CD4-positive, alpha-beta T cell treated with Interleukin-6 for 4 hours (primary cell): ENCODE data around the gene DNAJB1.
"Not testable (repeated sequence)": the region's sequence is repeated elsewhere in the genome, so short reads cannot be mapped to it uniquely, and the experiment has no call there.

Experiments
- DNase-seq: peaks from one replicate; pipeline ENCODE4 v3.0.0-alpha.2; 2020; ENCODE audit warnings: mixed read lengths

The DNAJB1 gene

DNA sequence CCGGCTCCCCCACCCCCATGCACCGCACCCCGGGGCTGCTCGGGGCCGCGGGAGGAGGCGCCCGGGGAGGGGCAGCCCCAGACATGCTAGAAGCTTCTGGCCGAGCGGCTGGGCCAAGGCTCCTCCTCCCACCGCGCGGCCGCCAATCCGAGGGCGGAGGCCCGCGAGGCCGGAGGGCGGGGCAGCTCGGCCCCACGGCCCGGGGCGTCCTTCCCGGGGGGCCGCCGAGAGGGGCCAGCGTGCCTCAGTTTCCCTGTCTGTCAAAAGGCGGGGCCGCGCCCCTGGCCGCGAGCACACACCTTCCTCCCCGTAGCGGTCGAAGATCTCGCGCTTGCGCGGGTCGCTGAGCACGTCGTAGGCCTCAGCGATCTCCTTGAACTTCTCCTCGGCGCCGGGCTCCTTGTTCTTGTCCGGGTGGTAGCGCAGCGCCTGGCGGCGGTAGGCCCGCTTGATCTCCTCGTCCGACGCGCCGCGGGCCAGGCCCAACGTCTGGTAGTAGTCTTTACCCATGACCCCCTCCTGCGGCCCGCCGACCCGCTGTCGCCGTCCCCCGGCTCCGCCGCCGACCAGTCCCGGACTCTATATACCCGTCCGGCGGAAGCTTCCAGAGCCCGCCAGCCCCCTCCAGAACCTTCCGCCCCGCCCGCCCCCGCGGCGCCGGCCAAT is at the start of gene DNAJB1:
Gene DNAJB1 (minus strand): TSS at position 558 of the 666 bp plus-strand sequence. CDS start 48 bp downstream, at position 510.
- DNase-seq, result peak; percentile 72

DNA sequence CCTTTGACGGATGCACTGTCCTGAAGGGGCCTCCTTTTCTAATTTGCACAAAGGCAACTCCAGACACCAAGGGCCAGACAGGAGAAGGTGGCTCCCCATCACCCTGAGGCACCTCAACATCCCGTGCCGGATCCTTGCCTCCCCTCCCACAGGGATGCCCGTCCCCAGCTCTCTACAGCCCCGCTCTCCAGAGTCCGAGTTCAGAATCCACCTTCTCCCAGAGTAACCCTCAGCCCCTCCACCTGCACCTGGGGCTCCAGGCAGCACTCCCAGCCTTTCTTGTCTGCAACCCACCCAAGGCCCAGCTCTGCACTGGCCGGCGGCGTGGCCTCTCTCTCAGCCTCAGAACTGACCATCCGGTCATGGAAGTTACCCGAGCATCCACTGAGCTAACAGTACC is 48.9 kb upstream of the DNAJB1 start:
- DNase-seq, result no peak

DNA sequence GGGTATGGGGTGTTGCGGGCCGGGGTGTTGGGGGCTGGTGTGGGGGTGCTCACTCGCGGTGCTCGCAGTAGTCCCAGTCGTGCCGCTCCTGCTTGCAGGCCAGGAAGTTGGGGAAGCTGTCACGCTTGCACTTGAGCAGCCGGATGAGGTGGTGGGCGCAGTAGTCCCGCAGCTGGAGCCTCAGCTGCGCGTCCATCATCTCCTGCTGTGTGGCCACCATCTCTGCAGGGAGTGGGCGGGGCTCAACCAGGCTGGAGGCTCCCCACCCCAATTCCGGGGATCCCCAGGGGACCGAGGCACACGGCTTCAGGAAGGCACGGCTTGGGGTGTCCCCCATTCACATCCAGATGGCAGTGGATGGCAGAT is 48.5 kb upstream of the DNAJB1 start:
- DNase-seq, result no peak

DNA sequence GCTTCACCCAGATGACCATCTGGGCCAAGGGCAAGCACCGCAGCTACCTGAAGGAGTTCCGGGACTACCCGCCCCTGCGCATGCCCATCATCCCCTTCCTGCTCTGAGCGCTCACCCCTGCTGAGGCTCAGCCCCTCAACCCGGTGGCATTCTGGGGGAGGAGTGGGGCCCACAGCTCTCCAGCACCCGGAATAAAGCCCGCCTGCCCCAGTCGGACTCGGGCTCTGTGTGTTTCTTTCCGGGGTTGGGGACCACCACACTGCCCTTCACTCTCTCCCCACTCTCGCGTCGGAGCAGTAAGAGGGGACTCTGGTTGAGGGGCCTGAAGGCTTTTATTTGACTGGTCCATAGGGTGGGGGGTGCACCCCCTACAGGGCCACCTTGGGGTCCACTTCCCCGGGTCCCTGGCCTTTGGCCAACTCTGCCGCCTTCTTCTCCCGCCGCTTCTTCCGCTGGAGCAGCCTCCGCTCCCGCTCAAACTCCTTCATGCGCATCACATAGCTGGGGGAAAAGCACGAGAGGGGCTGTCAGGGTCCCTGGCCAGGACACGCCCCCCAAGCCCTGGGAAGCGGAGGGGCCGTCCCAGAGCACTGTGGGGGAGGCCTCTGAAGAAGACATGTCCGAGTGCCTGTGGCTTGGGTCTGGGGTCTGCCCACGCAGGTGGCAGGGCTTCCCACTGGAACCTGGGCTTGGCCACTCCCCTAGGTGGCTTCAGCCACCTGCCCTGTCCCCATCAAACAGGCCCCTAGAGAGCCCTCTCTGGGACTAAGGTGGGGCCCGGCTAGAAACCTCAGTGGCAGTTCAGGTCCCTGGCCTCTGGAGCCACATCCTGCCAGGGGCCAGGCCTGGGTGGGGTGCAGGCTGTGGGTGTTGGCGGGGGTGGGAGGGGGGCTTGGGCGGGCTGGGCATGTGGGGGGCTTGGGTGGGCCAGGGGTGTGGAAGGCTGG is 47.8 kb upstream of the DNAJB1 start:
- no peak for DNase-seq

DNA sequence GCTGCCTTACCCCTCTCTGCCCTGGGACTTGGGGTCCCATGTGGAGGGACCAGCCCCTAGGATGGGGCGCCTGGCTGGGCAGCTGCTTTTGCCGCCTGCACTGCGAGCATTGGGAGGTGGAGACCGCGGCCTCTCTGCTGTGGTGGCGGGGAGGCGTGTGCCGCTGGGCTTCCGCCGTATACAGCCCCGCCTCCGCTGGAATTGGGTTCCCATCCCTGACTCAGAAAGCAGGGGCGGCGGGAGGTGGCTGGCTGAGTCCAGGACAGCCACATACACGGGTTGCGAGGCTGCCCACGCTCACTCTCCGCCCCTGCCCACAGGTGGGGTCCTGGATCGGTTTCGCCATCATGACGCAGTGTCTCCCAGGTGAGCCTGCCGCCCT is 47.1 kb upstream of the DNAJB1 start:
- DNase-seq, result no peak

DNA sequence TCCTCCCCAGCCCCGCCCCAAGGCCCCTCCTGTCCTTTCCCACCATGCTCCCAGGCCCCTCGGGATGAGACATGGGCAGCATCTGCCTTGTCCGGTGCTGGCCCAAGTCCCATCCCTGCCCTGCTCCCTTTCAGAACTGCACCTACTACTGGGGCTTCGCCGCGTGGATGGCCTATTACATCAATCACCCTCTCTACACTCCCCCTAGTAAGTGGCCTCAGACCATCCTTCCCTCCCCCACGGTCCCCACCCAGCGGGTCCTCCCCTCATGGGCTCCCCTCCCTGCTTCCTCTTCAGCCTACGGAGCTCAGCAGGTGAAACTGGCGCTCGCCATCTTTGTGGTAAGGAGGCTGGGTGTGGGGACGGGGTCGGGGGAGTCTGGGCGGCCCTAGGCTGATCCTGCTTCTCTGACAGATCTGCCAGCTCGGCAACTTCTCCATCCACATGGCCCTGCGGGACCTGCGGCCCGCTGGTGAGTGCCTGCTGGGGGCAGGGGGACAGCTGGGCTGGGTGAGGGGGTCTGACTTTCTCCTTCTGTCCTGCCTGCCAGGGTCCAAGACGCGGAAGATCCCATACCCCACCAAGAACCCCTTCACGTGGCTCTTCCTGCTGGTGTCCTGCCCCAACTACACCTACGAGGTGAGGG is 46.6 kb upstream of the DNAJB1 start:
- not testable (repeated sequence) for DNase-seq

DNA sequence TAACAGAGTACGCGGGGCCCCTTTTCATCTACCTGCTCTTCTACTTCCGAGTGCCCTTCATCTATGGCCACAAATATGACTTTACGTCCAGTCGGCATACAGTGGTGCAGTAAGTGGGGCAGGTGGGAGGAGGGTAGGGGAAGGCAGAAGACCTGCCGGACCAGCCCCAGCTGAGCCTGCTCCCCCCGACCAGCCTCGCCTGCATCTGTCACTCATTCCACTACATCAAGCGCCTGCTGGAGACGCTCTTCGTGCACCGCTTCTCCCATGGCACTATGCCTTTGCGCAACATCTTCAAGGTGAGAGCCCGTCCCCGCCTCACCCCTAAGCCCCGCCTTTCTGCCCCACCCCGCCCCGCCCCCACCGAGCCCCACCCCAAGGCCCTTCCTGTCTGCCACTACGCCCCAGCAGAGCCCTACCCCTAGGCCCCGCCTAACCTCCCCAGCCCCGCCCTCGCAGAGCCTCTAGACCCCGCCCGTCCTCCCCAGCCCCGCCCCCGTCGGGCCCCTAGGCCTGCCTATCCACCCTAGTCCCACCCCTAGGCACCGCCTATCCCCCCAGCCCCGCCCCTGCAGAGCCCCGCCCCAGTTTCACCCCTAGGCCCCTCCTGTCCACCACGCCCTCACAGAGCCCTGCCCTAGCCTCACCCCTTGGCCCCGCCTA is 45.9 kb upstream of the DNAJB1 start:
- DNase-seq, result peak; percentile 24

DNA sequence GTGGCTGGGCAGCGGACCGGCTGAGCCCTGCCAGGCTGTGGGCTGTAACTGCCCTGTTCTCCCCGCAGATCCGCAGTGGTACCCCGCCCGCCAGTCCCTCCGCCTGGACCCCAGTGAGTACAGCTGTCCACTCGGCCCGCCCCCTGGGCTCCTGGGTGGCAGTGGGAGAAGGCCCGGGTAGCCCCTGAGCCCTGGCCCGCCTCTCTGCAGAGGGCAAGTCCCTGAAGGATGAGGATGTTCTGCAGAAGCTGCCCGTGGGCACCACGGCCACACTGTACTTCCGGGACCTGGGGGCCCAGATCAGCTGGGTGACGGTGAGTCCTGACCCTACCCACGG is 45.4 kb upstream of the DNAJB1 start:
- no peak for DNase-seq

DNA sequence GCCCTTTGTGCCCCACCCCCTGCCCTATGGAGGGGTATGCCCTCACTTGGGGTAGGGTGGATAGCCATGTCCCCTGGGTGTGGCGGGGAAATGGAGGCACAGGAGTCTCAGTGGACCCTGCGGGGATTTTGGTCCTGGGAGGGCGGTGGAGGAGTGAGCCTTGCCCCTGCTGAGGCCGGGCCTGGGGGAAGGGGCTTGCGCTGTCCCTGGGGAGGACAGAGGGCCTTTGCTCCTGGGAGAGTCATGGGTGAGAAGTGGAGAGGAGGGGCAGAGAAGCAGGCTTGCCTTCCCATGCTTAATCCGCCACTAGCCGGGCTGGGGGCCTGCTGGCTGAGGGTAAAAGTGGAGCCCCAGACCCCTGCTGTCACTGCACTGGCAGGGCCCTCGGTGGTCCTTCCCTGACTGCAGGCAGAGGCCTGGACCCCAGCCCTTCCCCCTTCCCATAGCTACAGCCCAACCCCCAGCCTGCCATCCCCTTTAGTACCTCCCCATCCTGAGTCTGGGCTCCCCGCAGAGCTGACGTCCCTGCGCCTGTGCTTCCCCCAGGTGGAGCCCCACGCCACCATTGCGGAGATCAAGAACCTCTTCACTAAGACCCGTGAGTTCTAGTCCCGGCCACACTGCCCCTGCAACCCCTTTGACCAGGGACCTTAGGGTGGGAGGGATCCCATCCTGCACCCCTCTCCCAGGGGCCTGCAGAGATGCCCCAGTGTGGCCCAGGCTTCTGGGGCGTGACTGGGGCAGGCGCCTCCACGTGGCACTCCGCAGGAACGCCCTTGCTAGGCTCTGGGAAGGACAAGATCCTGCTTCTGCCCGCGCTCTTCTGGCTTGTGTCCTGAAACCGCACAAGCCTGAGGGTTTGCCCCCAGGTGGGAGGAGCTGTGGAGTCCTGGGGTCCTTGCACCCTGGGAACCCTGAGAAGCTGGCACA is 44.7 kb upstream of the DNAJB1 start:
- no peak for DNase-seq

DNA sequence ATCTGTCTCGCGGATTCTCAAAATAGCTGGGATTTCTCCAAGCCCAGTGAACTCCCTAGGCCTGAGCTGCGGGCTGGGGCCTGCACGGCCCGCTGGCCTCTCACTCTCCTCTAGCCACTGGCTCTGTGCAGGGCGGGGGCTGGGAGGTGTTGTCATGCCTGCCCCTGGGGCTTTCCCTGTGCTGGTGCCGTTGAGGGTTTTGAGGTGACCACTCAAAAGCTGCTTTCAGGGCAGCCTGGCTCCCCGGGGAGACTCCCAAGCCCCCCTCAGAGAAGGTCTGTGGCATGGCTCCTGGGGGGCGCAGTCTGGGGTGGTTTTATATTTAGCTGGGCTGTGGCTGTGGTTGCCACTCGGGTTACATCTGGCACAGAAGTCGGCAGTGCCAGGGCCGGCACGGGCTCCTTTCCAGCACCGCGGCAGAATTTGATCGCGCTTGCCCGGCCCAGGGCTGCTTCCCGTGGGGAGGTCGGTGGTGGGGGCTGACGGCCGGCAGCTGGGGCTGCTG is 43.7 kb upstream of the DNAJB1 start:
- no peak for DNase-seq

DNA sequence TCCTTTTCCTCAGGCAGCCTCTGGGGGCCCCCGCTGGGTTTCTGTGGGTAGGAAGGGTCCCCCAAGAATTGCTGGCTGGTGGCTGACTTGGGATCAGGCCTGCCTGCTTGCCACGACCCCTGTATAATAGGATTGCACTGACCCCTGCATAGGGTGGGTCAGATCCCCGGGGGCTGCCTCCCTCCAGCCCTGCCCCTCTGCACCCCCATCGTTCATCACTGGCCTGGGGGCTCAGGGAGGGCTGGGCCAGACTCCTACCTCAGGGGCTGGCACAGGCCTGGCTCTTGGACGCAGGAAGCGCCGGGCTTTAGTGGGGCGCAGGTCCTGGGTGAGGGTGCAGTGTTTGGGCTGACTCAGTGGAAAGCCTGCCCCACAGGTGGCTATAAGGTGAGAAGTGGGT is 43.1 kb upstream of the DNAJB1 start:
- DNase-seq, result no peak

DNA sequence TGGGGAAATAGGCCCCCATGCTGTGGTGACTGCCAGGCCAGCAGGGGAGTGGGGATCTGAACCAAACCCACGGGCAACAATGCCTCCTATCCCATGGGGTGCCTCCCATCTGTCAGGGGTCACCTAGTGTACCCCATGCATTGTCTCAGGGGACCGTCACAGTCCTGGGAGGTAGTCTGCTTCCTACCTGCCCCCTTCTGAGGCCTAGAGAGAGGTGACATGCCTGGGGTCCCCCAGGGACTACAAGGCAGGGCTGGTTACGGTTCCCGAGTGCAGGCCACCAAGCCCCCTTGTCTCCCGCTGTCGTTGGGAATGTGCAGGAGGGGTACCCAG is 42.5 kb upstream of the DNAJB1 start:
- DNase-seq, result no peak

DNA sequence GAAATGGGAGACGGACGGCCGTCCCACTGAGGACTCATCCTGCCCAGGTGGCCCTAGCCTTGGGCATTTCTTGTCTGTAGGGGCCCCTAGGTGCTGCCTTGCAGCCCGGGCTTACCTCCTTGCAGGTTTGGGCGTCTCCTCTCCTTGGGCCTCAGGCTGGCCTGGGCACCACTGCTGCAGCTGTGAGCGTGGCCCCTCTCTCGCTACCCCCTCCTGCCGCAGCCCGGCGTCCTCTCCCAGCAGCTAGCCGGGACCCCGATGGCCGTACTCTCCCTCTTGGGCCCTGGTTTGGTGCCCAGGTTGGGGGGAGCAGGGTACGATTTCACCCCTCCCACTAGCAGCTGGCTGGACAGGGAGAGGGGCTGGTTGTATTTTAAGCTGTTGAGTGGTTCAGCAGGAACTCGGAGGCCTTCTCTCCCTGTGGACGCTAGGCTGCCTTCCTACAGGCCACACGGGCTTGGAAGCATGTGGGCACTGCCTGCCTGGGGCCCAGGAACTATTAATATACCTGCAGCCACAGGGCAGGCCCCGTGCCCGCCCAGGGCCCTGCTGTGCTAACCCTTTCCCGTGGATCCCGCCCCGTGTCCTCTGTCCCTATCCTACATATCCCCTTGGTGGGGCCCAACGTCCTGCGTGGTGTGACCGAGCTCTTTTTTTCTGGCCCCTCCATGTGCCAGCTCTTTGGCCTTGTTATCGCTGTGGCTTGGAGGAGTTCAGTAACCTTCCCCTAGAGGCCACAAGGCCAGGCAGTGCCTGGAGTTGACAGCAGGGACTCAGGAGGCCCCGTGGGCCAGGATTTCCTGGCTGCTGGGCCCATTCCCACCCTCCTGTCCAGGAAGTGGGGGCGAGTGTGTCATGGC is 41.9 kb upstream of the DNAJB1 start:
- DNase-seq, result no peak

DNA sequence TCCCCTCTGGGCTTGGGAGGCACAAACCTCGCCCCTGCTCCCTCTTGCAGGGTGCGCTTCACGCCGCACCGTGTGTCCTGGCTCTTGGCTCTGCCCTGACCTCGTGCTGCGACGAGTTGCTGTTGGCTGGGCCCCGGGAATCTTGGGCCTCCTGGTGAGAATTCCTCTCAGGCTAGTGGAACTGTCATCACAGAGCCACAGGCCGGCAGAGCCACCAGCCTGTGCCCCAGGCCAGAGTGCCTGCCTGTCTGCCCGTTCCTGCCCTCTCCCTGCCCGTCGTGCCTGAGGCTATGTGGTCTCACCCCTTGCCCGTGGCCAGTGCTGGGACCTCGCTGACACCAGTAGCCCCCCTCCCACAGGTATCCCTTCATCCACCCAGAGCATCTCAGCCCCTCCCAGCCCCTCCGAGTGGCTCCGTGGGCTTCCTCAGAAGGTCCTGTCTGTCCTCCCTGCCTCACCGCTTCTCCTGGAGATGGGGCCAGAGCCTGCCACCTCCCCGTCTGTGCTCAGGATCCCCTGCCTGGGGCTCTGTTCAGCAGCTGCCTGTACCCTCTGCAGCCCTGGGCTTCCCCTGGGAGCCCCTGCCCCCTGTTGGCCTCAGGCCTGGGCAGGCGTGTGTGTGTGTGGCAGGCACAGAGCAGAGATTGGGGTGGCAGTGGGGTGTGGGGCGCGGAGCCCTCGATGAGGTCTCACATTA is 40.3 kb upstream of the DNAJB1 start:
- no peak for DNase-seq

DNA sequence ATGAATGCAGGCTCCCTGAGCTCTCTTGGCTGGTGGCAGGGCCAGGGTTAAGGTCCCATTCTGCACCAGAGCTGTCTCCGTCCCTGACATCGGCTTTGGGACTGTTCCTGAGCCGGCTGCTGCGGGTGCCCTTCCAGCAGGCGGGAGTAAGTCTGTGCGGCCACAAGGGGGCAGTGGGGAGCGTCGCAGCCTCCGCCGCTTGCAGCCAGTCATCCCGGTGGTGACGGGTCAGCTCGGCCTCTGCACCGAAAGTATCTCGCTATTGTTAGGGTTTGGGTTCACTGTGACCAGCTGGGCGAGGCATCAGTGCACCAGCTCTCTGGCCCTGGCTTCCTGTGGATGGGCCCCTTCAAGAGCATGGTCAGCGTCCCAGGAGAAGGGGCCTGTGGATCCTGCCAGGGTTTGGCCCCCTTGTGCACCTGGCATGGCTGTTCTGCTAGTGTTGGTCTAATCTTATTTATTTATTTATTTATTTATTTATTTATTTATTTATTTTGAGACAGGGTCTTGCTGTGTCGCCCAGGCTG is 38.5 kb upstream of the DNAJB1 start:
- DNase-seq, result peak; percentile 84

DNA sequence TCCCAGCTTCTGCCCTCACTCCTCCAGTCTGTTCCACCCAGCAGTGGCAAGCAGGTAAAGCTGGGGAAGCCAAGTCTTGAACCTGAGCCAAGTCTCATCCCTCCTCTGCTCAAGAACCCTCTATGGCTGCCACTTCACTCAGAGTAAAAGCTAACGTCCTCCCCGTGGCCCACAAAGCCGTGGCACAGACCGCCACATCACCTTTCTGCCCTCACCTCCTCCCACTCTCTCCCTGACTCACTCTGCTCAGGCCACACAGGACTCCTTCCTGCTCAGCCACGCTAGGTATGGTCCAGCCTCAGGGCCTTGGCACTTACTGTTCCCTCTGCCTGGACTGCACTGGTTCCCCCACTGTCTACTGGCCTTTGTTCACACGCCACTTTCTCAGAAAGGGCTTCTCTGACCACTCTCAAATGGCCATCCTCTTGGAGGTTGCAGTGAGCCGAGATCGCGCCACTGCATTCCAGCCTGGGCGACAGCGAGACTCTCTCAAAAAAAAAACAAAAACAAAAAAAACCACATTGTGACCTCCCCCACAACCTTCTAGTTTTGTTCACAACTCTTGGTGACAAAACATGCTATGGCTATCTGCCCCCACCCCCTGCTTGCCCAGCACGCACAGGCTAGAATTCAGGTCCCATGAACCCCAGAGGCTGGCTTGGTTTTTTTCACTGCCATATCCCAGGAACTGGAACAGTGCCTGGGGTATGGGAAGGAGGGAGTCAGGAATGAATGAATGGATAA is 37.9 kb upstream of the DNAJB1 start:
- no peak for DNase-seq

DNA sequence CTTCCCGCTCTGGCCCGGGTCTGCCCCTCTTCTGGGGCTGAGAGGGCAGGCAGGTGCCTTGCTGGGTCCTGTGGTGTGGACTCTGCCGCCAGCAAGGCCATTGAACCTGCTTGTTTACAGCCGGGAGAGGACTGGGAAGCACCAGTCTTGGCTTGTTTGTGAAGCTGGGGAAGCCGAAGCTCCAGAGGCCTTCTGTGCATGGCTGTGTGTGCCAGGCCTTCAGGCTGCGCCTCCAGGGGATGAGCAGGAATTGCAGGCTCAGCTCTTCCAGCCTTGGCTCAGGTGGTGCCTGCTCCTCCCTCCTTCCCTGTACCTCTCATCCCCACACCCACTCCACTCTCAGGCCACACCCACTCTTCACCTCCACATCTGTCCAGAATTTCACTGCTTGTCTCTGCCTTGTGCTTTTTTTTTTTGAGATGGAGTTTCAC is 36.2 kb upstream of the DNAJB1 start:
- no peak for DNase-seq

DNA sequence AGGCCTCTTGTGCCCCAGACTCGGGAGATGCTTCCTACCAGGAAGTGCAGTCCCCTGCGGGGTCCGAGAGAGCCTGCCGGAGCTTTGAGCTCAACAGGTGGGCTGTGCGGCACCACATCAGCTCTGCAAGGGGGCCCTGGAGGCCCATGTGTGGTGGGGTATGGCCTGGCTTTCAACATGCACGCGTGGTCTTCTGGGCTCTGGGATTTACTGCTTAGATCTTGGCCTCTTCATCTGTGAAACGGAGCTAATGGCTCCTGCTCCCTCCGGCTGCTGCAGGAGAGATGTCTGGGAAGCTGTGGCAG is 35.7 kb upstream of the DNAJB1 start:
- no peak for DNase-seq
